Prostate gland (tissue), 2 donors: ENCODE data around the gene ACSF3.

Source experiments
- CTCF ChIP-seq, 4 experiments: fragments of 200-600 bp in 2 of 4; fragments of 450-650 bp in 2 of 4; sonication (generic) in 2 of 4; IDR thresholded peaks; 1 replicate in 3 of 4; 2 replicates in 1 of 4; pipeline ENCODE4 v1.5.1; 2016 to 2019; ENCODE audit warnings: antibody characterized with exemption in 4 of 4, mild to moderate bottlenecking in 2 of 4, moderate library complexity in 2 of 4
- POLR2A ChIP-seq: fragments of 450-650 bp; IDR thresholded peaks from one replicate; pipeline ENCODE4 v1.6.1; 2016; ENCODE audit warnings: antibody characterized with exemption, mild to moderate bottlenecking
- POLR2AphosphoS5 ChIP-seq: sonication (generic); formaldehyde crosslinking; IDR thresholded peaks from one replicate; pipeline ENCODE4 v1.6.1; 2017; ENCODE audit warnings: antibody characterized with exemption

- TF ChIP-seq CTCF (IDR thresholded peaks at IDR 0.05) (no peak), POLR2A (no peak), POLR2AphosphoS5 (no peak)
Measured at GRCh38 chr16:89176717-89177116, 83.1 kb downstream of the ACSF3 start.
